Measurements from ENCODE around the gene MAPK14.

DNA sequence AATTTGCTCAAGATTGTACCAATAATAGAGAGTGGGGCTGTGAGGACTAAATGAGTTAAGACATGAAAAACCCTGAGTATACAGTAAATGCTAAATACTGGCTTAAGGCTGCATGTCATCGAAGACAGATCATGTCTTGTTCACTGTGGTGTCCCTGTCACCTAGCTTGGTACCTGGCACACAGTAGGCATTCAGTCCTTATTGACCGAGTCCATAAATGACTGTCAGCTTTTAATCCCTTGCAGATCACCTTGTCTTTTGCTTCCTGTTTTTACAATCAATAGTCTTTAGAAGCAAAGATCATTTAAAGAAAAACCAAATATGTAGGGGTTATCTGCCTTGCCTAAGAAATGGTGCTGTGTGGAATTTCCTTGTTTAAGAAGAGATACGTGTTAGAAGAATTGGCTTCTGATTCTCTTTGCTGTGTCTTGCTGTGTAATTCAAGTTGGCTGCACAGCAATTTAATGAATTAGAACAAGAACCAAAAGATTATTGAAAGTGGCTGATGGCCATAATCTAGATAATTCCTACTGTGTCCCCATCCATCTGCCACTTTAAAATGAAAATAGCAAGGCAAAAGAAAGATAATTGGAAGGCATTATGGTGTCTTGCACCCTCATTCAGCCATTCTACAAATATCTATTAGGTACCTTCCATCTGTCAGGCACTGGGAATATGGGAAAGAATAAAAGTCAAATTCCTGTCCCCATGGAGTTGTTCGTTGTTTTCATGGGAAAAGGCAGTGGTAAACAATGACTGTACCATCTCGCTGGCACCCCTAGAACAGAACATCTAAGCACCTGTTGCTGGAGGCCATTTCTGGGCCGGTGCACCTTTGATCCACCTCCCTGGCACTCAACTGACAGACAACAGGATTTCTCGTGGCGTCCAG is 90.3 kb downstream of the MAPK14 start:
- TF ChIP-seq CTCF (IDR thresholded peaks at IDR 0.05) (no peak), POLR2A (IDR thresholded peaks at IDR 0.05) (no peak)
